Spleen (tissue), 11 donors: ENCODE data around the gene GPR18. TPM values are rescaled to one million over a fixed set of nuclear protein-coding genes. Genes with fewer than 3 reads are reported as not detected.

Experiments used
- DNase-seq: peaks from one replicate; pipeline ENCODE4 v3.0.0-alpha.2; 2020
- H3K27ac ChIP-seq, 8 donors: fragments of 200-600 bp; sonication (generic) in 7 of 8; 1 replicate in 4 of 8; 2 replicates in 4 of 8; pipeline versions ENCODE4 v1.5.0 to v1.8.0; 2016 to 2021; ENCODE audit warnings: inconsistent platforms in 4 of 8, mild to moderate bottlenecking in 4 of 8, moderate library complexity in 1 of 8
- H3K27me3 ChIP-seq, 7 donors: fragments of 200-600 bp; sonication (generic) in 6 of 7; replicated peaks in 1 of 7; 1 replicate in 4 of 7; 2 replicates in 3 of 7; pipeline versions ENCODE4 v1.5.0 to v1.8.0; 2016 to 2021; ENCODE audit warnings: inconsistent platforms in 3 of 7, mild to moderate bottlenecking in 1 of 7
- H3K36me3 ChIP-seq, 6 donors: fragments of 200-600 bp; sonication (generic) in 5 of 6; 1 replicate in 4 of 6; 2 replicates in 2 of 6; pipeline versions ENCODE4 v1.5.0 to v1.8.0; 2016 to 2021; ENCODE audit warnings: inconsistent platforms in 2 of 6
- H3K4me1 ChIP-seq, 6 donors: fragments of 200-600 bp; sonication (generic) in 5 of 6; 1 replicate in 3 of 6; 2 replicates in 3 of 6; pipeline versions ENCODE4 v1.5.0 to v1.8.0; 2016 to 2021; ENCODE audit warnings: inconsistent platforms in 3 of 6
- H3K4me3 ChIP-seq, 8 donors: fragments of 200-600 bp; sonication (generic) in 7 of 8; 1 replicate in 4 of 8; 2 replicates in 4 of 8; pipeline versions ENCODE4 v1.5.0 to v1.8.0; 2016 to 2021; ENCODE audit warnings: inconsistent platforms in 4 of 8, mild to moderate bottlenecking in 4 of 8, moderate library complexity in 2 of 8
- H3K9me3 ChIP-seq, 8 donors: fragments of 200-600 bp; sonication (generic) in 7 of 8; 1 replicate in 4 of 8; 2 replicates in 4 of 8; pipeline versions ENCODE4 v1.5.0 to v1.8.0; 2016 to 2021; ENCODE audit warnings: inconsistent platforms in 4 of 8
- POLR2A ChIP-seq, 3 donors: fragments of 450-650 bp; IDR thresholded peaks; one replicate each; pipeline ENCODE4 v1.5.1; 2017; ENCODE audit warnings: antibody characterized with exemption in 3 of 3, mild to moderate bottlenecking in 1 of 3
- POLR2AphosphoS5 ChIP-seq, 3 donors: sonication (generic); formaldehyde crosslinking; IDR thresholded peaks; one replicate each; pipeline ENCODE4 v1.5.1; 2017; ENCODE audit warnings: antibody characterized with exemption in 3 of 3
- WGBS, 5 donors: extraction: QIAGEN DNeasy Blood & Tissue Kit in 3 of 5; methylation state at CpG; one replicate each; pipeline versions ENCODE4 v1.1.5 to v1.1.7; 2013 to 2018; 5-methylcytosine and 5-hydroxymethylcytosine counted together
- intact Hi-C: fragments of 100-400 bp; cut with DNase I; formaldehyde crosslinking; loops from one replicate; pipeline ENCODE4 v1.15.0; 2023; ENCODE audit warnings: low total_unique reads
- polyA plus RNA-seq, 3 donors: library from polyadenylated mRNA; stranded (reverse); fragments of 200-250 nt; gene quantifications; one replicate each; pipeline ENCODE4 v1.2.1, GENCODE V29; 2013
- total RNA-seq, 7 donors: library from RNA; depleted of rRNA in 3 of 7; stranded (reverse); fragments of >200 nt in 3 of 7; fragmentation: NEBNext Ultra II Directional in 4 of 7; extraction: Animal tissue kit (Norgen Biotek cat#: 25700) in 4 of 7; gene quantifications; one replicate each; pipeline versions ENCODE4 v1.1.0 to v1.2.1, GENCODE V29; 2016 to 2021
- TF ChIP-seq, protein P1 (sequence below), 11 experiments: fragments of 200-600 bp in 7 of 11; fragments of 450-650 bp in 4 of 11; sonication (generic) in 4 of 11; IDR thresholded peaks in 8 of 11; conservative IDR thresholded peaks in 3 of 11; 1 replicate in 7 of 11; 2 replicates in 4 of 11; pipeline versions ENCODE4 v1.4.0 to v1.8.0; 2016 to 2021; ENCODE audit warnings: antibody characterized with exemption in 11 of 11, inconsistent platforms in 4 of 11, mild to moderate bottlenecking in 1 of 11
- donor health status: healthy with polysubstance abuse.
- donor health status: DM: no; HTN: no; CAD: no; lungs with moderate emphysema.
- donor health status: DM: no; HTN: no; CAD: no.
- donor health status: Bipolar disorder and iron deficiency.
- donor health status: healthy.
- donor health status: DM: no; HTN: no; CAD: no.
- donor health status: DM: yes; HTN: yes; CAD: no.

Gene GPR18
- total and polyA plus RNA-seq, 10 donors = 9.6 to 33.9 (median 16.8) TPM

DNA sequence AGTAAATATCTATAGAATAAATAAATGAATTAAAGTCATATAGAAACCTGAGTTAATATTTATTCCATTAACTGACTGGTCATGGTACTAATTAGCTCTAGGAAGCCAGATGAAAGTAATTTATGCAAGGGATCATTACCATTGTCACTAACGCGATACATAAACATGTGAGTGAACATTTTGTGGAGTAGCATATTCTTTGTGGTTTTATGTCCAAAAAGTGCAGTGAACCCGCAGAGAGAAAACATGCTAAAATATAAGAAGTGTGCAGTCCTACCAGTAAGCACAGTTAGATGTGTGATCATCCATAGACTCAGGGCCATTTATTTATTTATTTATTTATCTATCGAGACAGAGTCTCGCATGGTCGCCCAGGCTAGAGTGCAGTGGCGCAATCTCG is 47.4 kb upstream of the GPR18 start:
- Histone ChIP-seq H3K36me3 (peaks cover 0 to 33% (median 0%) of the 10 kb centered on the region in 6 donors), H3K27ac (peak overlapping the region; percentile 60 to 90 (median 81)), H3K27me3 (no peaks in the 10 kb centered on the region), H3K4me3 (peak overlapping the region; percentile 1 to 70 (median 38)), H3K4me1 (peaks cover 14 to 99% (median 69%) of the 10 kb centered on the region in 6 donors), H3K9me3 (no peaks in the 10 kb centered on the region)
- 65 to 77% (median 73%) methylated on average over 8 of the region's 8 CpGs for WGBS, 5 donors
- TF ChIP-seq, protein P1, sequence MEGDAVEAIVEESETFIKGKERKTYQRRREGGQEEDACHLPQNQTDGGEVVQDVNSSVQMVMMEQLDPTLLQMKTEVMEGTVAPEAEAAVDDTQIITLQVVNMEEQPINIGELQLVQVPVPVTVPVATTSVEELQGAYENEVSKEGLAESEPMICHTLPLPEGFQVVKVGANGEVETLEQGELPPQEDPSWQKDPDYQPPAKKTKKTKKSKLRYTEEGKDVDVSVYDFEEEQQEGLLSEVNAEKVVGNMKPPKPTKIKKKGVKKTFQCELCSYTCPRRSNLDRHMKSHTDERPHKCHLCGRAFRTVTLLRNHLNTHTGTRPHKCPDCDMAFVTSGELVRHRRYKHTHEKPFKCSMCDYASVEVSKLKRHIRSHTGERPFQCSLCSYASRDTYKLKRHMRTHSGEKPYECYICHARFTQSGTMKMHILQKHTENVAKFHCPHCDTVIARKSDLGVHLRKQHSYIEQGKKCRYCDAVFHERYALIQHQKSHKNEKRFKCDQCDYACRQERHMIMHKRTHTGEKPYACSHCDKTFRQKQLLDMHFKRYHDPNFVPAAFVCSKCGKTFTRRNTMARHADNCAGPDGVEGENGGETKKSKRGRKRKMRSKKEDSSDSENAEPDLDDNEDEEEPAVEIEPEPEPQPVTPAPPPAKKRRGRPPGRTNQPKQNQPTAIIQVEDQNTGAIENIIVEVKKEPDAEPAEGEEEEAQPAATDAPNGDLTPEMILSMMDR (IDR thresholded peaks at IDR 0.05 in 8 of 11, conservative IDR thresholded peaks at IDR 0.05 in 3 of 11) = no peak
- TF ChIP-seq POLR2A (IDR thresholded peaks at IDR 0.05) (no peak), POLR2AphosphoS5 (IDR thresholded peaks at IDR 0.05) (no peak)
- DNase-seq = no peak
- intact Hi-C loops = no loop called here

DNA sequence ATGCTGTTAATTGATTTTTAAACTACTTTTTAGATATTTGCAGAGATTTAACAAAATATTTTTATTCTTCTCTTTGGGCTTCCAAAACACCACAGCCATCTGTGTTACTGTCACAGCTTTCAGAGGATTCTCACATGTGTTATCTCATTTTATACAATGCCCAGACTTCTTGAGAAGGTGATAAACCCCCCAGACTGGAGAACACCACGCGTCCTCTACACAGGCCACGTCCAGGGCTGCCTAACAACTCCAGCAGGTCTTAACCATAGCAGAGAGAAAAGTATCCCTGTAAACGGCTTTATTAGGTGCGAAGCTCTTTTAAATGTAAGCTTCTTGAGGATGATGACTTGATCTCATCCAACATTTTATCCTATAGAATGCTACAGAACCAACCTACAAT is 47.0 kb upstream of the GPR18 start:
- H3K4me3 ChIP-seq = peak overlapping the region; percentile 1 to 70 (median 38)
- TF ChIP-seq, protein P1 (IDR thresholded peaks at IDR 0.05 in 8 of 11, conservative IDR thresholded peaks at IDR 0.05 in 3 of 11) = no peak
- TF ChIP-seq POLR2AphosphoS5 (IDR thresholded peaks at IDR 0.05) (no peak), POLR2A (IDR thresholded peaks at IDR 0.05) (no peak)
- WGBS, 5 donors = 54 to 82% (median 72%) methylated on average over 5 of the region's 5 CpGs
- DNase-seq = no peak
- no peaks in the 10 kb centered on the region for H3K9me3 ChIP-seq
- H3K36me3 ChIP-seq = peaks cover 0 to 36% (median 0%) of the 10 kb centered on the region in 6 donors
- H3K4me1 ChIP-seq = peaks cover 14 to 99% (median 71%) of the 10 kb centered on the region in 6 donors
- intact Hi-C loops = no loop called here
- H3K27me3 ChIP-seq = no peaks in the 10 kb centered on the region
- H3K27ac ChIP-seq = peak overlapping the region; percentile 60 to 90 (median 81)

DNA sequence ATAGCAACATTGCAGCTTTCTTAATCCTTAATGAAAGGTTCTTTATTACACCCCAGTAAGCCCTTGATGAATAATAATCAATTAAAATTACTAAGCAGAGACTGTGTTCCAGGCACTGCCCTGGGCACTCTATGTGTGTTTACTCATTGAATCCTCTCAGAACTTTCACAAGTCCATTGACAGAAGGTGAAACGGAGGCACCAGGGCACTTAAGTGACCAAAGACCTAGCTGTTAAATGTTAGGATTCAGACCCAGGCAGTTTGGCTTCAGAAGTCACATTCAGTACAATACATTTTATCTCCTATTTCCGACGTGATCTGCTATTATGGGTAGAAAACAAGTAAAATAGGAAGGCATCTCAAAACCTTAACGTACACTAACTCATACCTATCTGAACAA is 46.4 kb upstream of the GPR18 start:
- Histone ChIP-seq H3K9me3 (no peaks in the 10 kb centered on the region), H3K27ac (peak overlapping the region; percentile 37 to 90 (median 81)), H3K4me1 (peaks cover 17 to 99% (median 72%) of the 10 kb centered on the region in 6 donors), H3K27me3 (no peaks in the 10 kb centered on the region), H3K4me3 (peak overlapping the region; percentile 2 to 70 (median 38)), H3K36me3 (peaks cover 0 to 38% (median 0%) of the 10 kb centered on the region in 6 donors)
- no peak for DNase-seq
- WGBS, 5 donors = 64 to 77% (median 76%) methylated on average over 4 of the region's 4 CpGs
- intact Hi-C loops = no loop called here
- TF ChIP-seq, protein P1 (IDR thresholded peaks at IDR 0.05 in 8 of 11, conservative IDR thresholded peaks at IDR 0.05 in 3 of 11) = no peak
- TF ChIP-seq POLR2AphosphoS5 (IDR thresholded peaks at IDR 0.05) (no peak), POLR2A (IDR thresholded peaks at IDR 0.05) (no peak)

DNA sequence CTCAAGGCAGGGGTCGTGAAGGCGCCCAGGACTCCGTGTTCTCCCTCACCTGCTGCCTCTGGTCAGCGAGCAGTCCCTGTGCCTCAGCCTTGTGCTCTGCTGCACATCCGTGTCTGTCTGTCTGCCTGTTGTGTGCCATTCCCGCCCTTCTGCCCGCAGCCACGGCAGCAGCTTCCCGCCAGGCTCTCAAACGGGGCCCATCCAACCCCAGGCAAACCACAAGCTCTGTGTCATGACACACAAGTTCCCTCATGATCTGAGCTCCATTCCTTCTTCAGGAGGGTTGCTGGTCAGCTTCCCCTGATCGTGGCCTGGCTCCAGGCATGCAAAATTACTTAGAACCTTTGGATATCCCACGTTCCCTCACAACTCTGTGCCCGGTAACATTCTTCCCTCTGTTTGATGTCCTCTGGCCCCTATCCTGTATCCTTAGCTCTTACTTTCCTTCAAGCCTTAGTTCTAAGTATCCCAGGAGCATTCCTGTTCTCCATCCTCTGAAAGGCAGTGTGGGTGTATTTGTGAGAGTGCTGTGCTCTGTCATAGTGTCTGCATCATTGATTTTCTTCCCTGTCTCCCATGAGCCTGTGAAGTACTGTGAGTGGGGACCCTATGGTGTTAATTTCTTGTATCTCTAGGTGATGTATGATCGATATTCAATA is 45.8 kb upstream of the GPR18 start:
- Histone ChIP-seq H3K27me3 (no peaks in the 10 kb centered on the region), H3K36me3 (peaks cover 0 to 32% (median 0%) of the 10 kb centered on the region in 6 donors), H3K27ac (peak overlapping the region; percentile 37 to 90 (median 81)), H3K4me1 (peaks cover 18 to 99% (median 73%) of the 10 kb centered on the region in 6 donors), H3K4me3 (peak overlapping the region in 7 of 8 donors; percentile 1 to 70 (median 41)), H3K9me3 (no peaks in the 10 kb centered on the region)
- no peak for DNase-seq
- intact Hi-C loops = no loop called here
- peak; percentile 72 to 76 (median 76) for TF ChIP-seq POLR2AphosphoS5 (IDR thresholded peaks at IDR 0.05)
- no peak for TF ChIP-seq POLR2A (IDR thresholded peaks at IDR 0.05)
- 58 to 79% (median 59%) methylated on average over 13 to 14 of the region's 14 CpGs for WGBS, 5 donors
